IMR-90 (cell line): Measurements from ENCODE around the gene CCL2. TPM values are rescaled to one million over a fixed set of nuclear protein-coding genes. Genes with fewer than 3 reads are reported as not detected.

Experiments used
- ATAC-seq: fragments of 200-7000 bp; cut with Tn5 transposase; 2 replicates; pipeline ENCODE4 v1.9.1; 2020; ENCODE audit warnings: low read depth, mild to moderate bottlenecking, moderate library complexity
- BruUV-seq: library from RNA; stranded (reverse); fragments of 400-500 nt; replicated peaks from 2 replicates; lab custom pipeline; 2021; lab: Mats Ljungman, UMichigan
- CTCF ChIA-PET: fragments of 300-600 bp; formaldehyde crosslinking; extraction: SDS; loops from one replicate; lab custom pipeline; 2021; ENCODE audit warnings: antibody characterized with exemption; lab: Yijun Ruan, JAX
- POLR2A ChIA-PET: fragments of 300-600 bp; sonication (Branson Sonifier 250); formaldehyde crosslinking; loops from one replicate; lab custom pipeline; 2022; ENCODE audit warnings: antibody characterized with exemption; ENCODE audit not compliant: unreplicated experiment; lab: Charles Lee
- DNase-seq: peaks from one replicate; pipeline ENCODE4 v3.0.0; 2013
- H2AFZ ChIP-seq: replicated peaks from 2 replicates; pipeline ENCODE3; 2013; ENCODE audit warnings: low read length, mild to moderate bottlenecking; ENCODE audit not compliant: poor library complexity
- H2AK5ac ChIP-seq: 2 replicates; pipeline ENCODE4 v1.6.1; 2013; ENCODE audit warnings: low read depth, low read length, inconsistent platforms
- H2AK9ac ChIP-seq: replicated peaks from 2 replicates; pipeline ENCODE3; 2013; ENCODE audit warnings: mild to moderate bottlenecking, low read depth, low read length, moderate library complexity; ENCODE audit not compliant: poor library complexity
- H2BK120ac ChIP-seq: 2 replicates; pipeline ENCODE4 v1.6.1; 2013; ENCODE audit warnings: low read depth, low read length, inconsistent platforms
- H2BK15ac ChIP-seq: 3 replicates; pipeline ENCODE4 v1.6.1; 2013; ENCODE audit warnings: low read depth, low read length, inconsistent platforms
- H2BK20ac ChIP-seq: 2 replicates; pipeline ENCODE4 v1.6.1; 2013; ENCODE audit warnings: low read depth, mild to moderate bottlenecking, inconsistent platforms, low read length, moderate library complexity
- H2BK5ac ChIP-seq: 2 replicates; pipeline ENCODE4 v1.6.1; 2013; ENCODE audit warnings: mild to moderate bottlenecking, low read depth, low read length, inconsistent platforms; ENCODE audit not compliant: poor library complexity, severe bottlenecking
- H3K14ac ChIP-seq: replicated peaks from 2 replicates; pipeline ENCODE4 v1.6.1; 2013; ENCODE audit warnings: low read depth, low read length, inconsistent platforms
- H3K18ac ChIP-seq: 2 replicates; pipeline ENCODE4 v1.6.1; 2013; ENCODE audit warnings: low read depth, low read length, control low read depth
- H3K23ac ChIP-seq: 2 replicates; pipeline ENCODE4 v1.6.1; 2013; ENCODE audit warnings: low read depth, low read length, inconsistent platforms
- H3K27ac ChIP-seq: 2 replicates; pipeline ENCODE4 v1.5.1; 2013; ENCODE audit warnings: mild to moderate bottlenecking, control low read depth, low read length; ENCODE audit not compliant: insufficient read depth
- H3K27me3 ChIP-seq: 2 replicates; pipeline ENCODE4 v1.6.1; 2013; ENCODE audit warnings: low read length; ENCODE audit not compliant: control insufficient read depth, insufficient read depth
- H3K36me3 ChIP-seq: 2 replicates; pipeline ENCODE4 v1.6.1; 2013; ENCODE audit warnings: low read length, mixed read lengths; ENCODE audit not compliant: control insufficient read depth, insufficient read depth
- H3K4ac ChIP-seq: 2 replicates; pipeline ENCODE4 v1.6.1; 2013; ENCODE audit warnings: low read depth, low read length, inconsistent platforms
- H3K4me1 ChIP-seq: 2 replicates; pipeline ENCODE4 v1.6.1; 2013; ENCODE audit warnings: low read length, mixed read lengths; ENCODE audit not compliant: control insufficient read depth, insufficient read depth
- H3K4me2 ChIP-seq: 2 replicates; pipeline ENCODE4 v1.6.1; 2013; ENCODE audit warnings: low read depth, mild to moderate bottlenecking, control low read depth, low read length, moderate library complexity
- H3K4me3 ChIP-seq: 2 replicates; pipeline ENCODE4 v1.5.1; 2013; ENCODE audit warnings: low read depth, mild to moderate bottlenecking, control low read depth, low read length, moderate library complexity; ENCODE audit not compliant: insufficient read depth
- H3K56ac ChIP-seq: 2 replicates; pipeline ENCODE4 v1.6.1; 2013; ENCODE audit warnings: low read length, inconsistent platforms; ENCODE audit not compliant: insufficient read depth; ENCODE audit errors: extremely low read depth
- H3K79me1 ChIP-seq, 2 experiments: 2 replicates each; pipeline ENCODE4 v1.6.1; 2013; ENCODE audit warnings: low read length in 2 of 2, inconsistent platforms in 1 of 2, low read depth in 1 of 2
- H3K9ac ChIP-seq: 2 replicates; pipeline ENCODE4 v1.6.1; 2013; ENCODE audit warnings: low read depth, low read length, control low read depth
- H3K9me1 ChIP-seq: 2 replicates; pipeline ENCODE4 v1.6.1; 2013; ENCODE audit warnings: low read length, inconsistent platforms; ENCODE audit not compliant: insufficient read depth
- H3K9me3 ChIP-seq: 2 replicates; pipeline ENCODE4 v1.6.1; 2013; ENCODE audit warnings: low read length; ENCODE audit not compliant: control insufficient read depth, insufficient read depth
- H4K20me1 ChIP-seq: 2 replicates; pipeline ENCODE4 v1.6.1; 2013; ENCODE audit warnings: low read length, inconsistent platforms; ENCODE audit not compliant: insufficient read depth
- H4K5ac ChIP-seq: 2 replicates; pipeline ENCODE4 v1.6.1; 2013; ENCODE audit warnings: mild to moderate bottlenecking, low read depth, low read length, control low read depth
- H4K8ac ChIP-seq, 2 experiments: 2 replicates each; pipeline ENCODE4 v1.6.1; 2013; ENCODE audit warnings: low read depth in 2 of 2, low read length in 2 of 2, control low read depth in 1 of 2, inconsistent platforms in 1 of 2
- H4K91ac ChIP-seq: 2 replicates; pipeline ENCODE4 v1.6.1; 2013; ENCODE audit warnings: low read depth, low read length, inconsistent platforms; ENCODE audit not compliant: insufficient read depth
- BHLHE40 ChIP-seq: fragments of 150-350 bp; IDR thresholded peaks from 2 replicates; pipeline ENCODE4 v1.6.1; 2016; ENCODE audit warnings: mild to moderate bottlenecking, low read depth, low read length
- CHD1 ChIP-seq: IDR thresholded peaks from 2 replicates; pipeline ENCODE4 v1.6.1; 2012; ENCODE audit warnings: low read depth, low read length, improper control_type of control experiment
- FOS ChIP-seq: fragments of 150-350 bp; IDR thresholded peaks from 2 replicates; pipeline ENCODE4 v1.6.1; 2016; ENCODE audit warnings: low read depth, low read length
- MAZ ChIP-seq: IDR thresholded peaks from 2 replicates; pipeline ENCODE4 v1.6.1; 2012; ENCODE audit warnings: low read depth, mild to moderate bottlenecking, low read length, improper control_type of control experiment, moderate library complexity, borderline replicate concordance
- NFE2L2 ChIP-seq: fragments of 150-350 bp; IDR thresholded peaks from 2 replicates; pipeline ENCODE4 v1.6.1; 2016; ENCODE audit warnings: low read depth, mild to moderate bottlenecking, low read length
- POLR2A ChIP-seq: IDR thresholded peaks from 2 replicates; pipeline ENCODE4 v1.6.1; 2012; ENCODE audit warnings: mild to moderate bottlenecking, low read depth, low read length
- RAD21 ChIP-seq: IDR thresholded peaks from 2 replicates; pipeline ENCODE4 v1.6.1; 2012; ENCODE audit warnings: low read length, improper control_type of control experiment
- RCOR1 ChIP-seq: IDR thresholded peaks from 2 replicates; pipeline ENCODE4 v1.6.1; 2012; ENCODE audit warnings: mild to moderate bottlenecking, low read length, improper control_type of control experiment; ENCODE audit not compliant: insufficient replicate concordance
- RFX5 ChIP-seq: IDR thresholded peaks from 2 replicates; pipeline ENCODE4 v1.8.0; 2012; ENCODE audit warnings: low read depth, mild to moderate bottlenecking, low read length, moderate library complexity
- SMC3 ChIP-seq: fragments of 150-350 bp; IDR thresholded peaks from 2 replicates; pipeline ENCODE4 v1.6.1; 2016; ENCODE audit warnings: low read depth, mild to moderate bottlenecking, antibody characterized with exemption, low read length, moderate library complexity
- WGBS, 2 experiments: methylation state at CpG; one replicate each; pipeline versions ENCODE4 v1.1.5 to v1.1.7; 2013; ENCODE audit warnings: missing lambda C conversion rate in 2 of 2; ENCODE audit not compliant: insufficient read length in 1 of 2; ENCODE audit errors: extremely low coverage in 2 of 2; 5-methylcytosine and 5-hydroxymethylcytosine counted together
- dilution Hi-C: fragments of 300-500 bp; cut with HindIII; formaldehyde crosslinking; loops from one replicate; pipeline ENCODE4 v1.14.3; 2018; ENCODE audit warnings: low sequenced_read_pairs; ENCODE audit not compliant: unreplicated experiment
- in situ Hi-C: fragments of 300-500 bp; cut with MboI; formaldehyde crosslinking; loops from 3 replicates; pipeline ENCODE4 v1.14.3; 2019; ENCODE audit warnings: low sequenced_read_pairs, inconsistent platforms, mixed read lengths
- intact Hi-C: fragments of 100-400 bp; cut with micrococcal nuclease; formaldehyde crosslinking; loops from 2 replicates; pipeline ENCODE4 v1.10.0; 2022
- polyA plus RNA-seq, 3 experiments: library from polyadenylated mRNA; depleted of rRNA; stranded (reverse); fragments of >200 nt; gene quantifications; 2 replicates each; pipeline ENCODE4 v1.2.3, GENCODE V29; 2012; ENCODE audit warnings: low replicate concordance in 1 of 3
- total RNA-seq: library from RNA; depleted of rRNA; stranded (reverse); fragments of >200 nt; gene quantifications from 2 replicates; pipeline ENCODE4 v1.2.3, GENCODE V29; 2012
- TF ChIP-seq, protein P1 (sequence below): conservative IDR thresholded peaks from 2 replicates; pipeline ENCODE4 v1.5.1; 2012; ENCODE audit warnings: mild to moderate bottlenecking, low read depth, low read length, improper control_type of control experiment

CCL2 gene
- total and polyA plus RNA-seq, 2 of the 4 experiments (the other 2 are of a cell fraction): 103 to 206 TPM

- H3K4ac ChIP-seq: no peak overlapping the region
- intact Hi-C loops (no loop called here), in situ Hi-C loops (no loop called here), dilution Hi-C loops (no loop called here)
- POLR2A ChIA-PET: no interaction called here
- H3K4me1 ChIP-seq: no peaks in the 10 kb centered on the region
- WGBS, 2 experiments: 80% methylated on average over 1 of the region's 2 CpGs; no CpG with 5 or more reads in 1 of the 2 experiments
- H3K27me3 ChIP-seq: peaks cover 1% of the 10 kb centered on the region; the same call in 1 of the 2 replicates
- H2AK5ac ChIP-seq: no peak overlapping the region
- no peak overlapping the region for H2AK9ac ChIP-seq
- H2BK120ac ChIP-seq: no peak overlapping the region
- H2BK15ac ChIP-seq: no peak overlapping the region
- no peak overlapping the region for H3K23ac ChIP-seq
- H2AFZ ChIP-seq: no peak overlapping the region
- TF ChIP-seq SMC3 (no peak), RFX5 (no peak), NFE2L2 (no peak), MAZ (no peak), BHLHE40 (no peak), RCOR1 (no peak), POLR2A (no peak), FOS (no peak), CHD1 (no peak), RAD21 (no peak)
- TF ChIP-seq, protein P1, sequence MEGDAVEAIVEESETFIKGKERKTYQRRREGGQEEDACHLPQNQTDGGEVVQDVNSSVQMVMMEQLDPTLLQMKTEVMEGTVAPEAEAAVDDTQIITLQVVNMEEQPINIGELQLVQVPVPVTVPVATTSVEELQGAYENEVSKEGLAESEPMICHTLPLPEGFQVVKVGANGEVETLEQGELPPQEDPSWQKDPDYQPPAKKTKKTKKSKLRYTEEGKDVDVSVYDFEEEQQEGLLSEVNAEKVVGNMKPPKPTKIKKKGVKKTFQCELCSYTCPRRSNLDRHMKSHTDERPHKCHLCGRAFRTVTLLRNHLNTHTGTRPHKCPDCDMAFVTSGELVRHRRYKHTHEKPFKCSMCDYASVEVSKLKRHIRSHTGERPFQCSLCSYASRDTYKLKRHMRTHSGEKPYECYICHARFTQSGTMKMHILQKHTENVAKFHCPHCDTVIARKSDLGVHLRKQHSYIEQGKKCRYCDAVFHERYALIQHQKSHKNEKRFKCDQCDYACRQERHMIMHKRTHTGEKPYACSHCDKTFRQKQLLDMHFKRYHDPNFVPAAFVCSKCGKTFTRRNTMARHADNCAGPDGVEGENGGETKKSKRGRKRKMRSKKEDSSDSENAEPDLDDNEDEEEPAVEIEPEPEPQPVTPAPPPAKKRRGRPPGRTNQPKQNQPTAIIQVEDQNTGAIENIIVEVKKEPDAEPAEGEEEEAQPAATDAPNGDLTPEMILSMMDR: no peak
- no peak overlapping the region for H3K18ac ChIP-seq
- no peaks in the 10 kb centered on the region for H3K9me3 ChIP-seq
- H3K56ac ChIP-seq: no peak overlapping the region
- DNase-seq: no peak
- H2BK20ac ChIP-seq: no peak overlapping the region
- no peaks in the 10 kb centered on the region for H3K79me1 ChIP-seq
- H3K9ac ChIP-seq: no peak overlapping the region
- CTCF ChIA-PET: no interaction called here
- H3K4me3 ChIP-seq: no peak overlapping the region
- H4K8ac ChIP-seq: no peak overlapping the region
- no peak overlapping the region for H3K4me2 ChIP-seq
- BruUV-seq: no TSS peak
- no peaks in the 10 kb centered on the region for H4K20me1 ChIP-seq
- no peak overlapping the region for H4K5ac ChIP-seq
- no peak for ATAC-seq
- no peak overlapping the region for H2BK5ac ChIP-seq
- no peaks in the 10 kb centered on the region for H3K9me1 ChIP-seq
- H3K27ac ChIP-seq: no peak overlapping the region
- H3K36me3 ChIP-seq: no peaks in the 10 kb centered on the region
- no peak overlapping the region for H4K91ac ChIP-seq
- H3K14ac ChIP-seq: no peak overlapping the region
Measured at GRCh38 chr17:34219405-34219804, 35.7 kb upstream of the CCL2 start.
